HG02943 (cell line): ENCODE data around the gene APOM.

Experiments used
- ATAC-seq: cut with Tn5 transposase; IDR thresholded peaks from one replicate; pipeline ENCODE4 v1.9.1; 2021; ENCODE audit warnings: mild to moderate bottlenecking, low read depth, moderate library complexity; ENCODE audit not compliant: unreplicated experiment

Gene APOM

GRCh38 chr6:31654574-31655348, 933 bp upstream of the APOM start:
- no peak for ATAC-seq

DNA sequence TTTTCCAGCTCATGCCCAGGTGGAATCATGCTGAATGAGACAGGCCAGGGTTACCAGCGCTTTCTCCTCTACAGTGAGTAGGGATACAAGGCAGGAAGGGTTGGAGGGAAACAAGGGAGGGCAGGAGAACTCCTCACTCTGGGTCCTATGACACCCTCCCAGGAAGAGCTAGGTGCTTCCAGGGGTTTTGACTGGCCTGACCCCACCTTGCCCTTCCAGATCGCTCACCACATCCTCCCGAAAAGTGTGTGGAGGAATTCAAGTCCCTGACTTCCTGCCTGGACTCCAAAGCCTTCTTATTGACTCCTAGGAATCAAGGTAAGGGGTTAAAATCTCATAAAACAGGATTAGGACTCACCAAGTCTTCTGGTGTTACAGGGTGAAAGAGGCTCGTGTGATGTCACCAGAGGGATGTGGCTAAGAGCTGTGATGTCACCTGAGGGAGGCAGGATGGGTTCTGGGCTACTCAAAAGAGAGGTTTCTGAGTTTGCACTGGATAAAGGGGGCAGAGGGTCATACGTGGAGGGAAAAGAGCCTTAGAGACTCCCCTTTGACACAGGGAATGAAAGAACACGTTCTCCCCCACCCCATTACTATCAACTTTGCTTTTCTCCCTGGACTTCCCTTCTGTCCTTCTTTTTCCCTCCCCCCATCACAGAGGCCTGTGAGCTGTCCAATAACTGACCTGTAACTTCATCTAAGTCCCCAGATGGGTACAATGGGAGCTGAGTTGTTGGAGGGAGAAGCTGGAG, 1.9 kb downstream of the APOM start:
- no peak for ATAC-seq

DNA sequence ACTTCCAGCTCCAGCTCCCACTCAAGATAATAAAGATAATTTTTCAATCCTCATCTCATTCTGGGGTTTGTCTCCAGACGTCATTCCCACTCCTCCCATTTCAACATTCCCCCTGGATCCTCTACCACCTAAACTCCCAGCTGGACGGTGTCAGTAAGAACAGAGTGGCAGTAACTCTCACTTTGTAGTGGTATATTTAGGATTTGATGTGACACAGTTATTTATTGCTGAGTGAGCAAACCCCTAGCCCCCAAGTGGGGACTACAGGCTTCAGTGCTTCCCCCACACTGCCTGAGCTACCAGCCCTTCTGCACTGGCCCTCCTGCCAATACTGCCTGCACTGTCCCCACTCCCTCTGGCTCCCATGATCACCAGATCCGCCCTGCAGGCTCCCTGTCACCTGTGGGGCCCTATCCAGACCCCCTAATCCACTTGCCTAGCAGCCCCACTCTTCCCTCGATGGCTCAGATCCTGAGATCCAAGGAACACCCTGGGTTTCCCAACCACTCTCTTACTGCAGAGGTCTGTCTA, 2.5 kb downstream of the APOM start:
- no peak for ATAC-seq

DNA sequence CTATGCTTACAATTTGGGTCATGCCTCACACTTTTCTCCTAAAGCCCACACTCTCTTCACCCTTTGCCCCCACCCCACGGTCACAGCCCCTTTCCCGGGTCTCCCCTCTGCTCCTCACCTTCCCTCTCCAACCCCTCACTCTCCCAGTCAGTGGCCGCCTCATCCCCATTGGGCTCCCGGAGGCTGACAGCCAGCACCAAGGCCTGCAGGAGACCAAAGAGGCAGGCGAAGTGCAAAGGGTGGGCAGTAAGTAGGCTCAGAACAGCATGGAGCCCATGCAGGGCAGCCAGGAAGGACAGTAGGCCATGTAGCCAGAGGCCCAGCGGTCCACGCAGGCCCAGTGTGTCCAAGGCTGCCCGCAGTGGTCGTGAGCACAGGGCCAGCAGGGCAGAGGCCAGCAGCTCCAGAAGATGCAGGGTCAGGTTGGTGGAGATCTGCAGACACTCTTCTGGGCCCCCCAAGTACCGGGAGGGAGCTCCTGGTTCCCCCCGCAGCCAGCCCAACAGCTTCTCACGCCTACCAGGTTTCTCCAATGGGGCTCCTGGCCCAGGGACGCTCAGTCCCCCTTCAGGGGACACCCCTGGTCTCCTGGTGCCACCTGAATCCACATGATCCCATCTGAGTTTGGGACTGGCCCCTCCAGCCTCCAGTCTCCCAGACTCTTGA, 3.4 kb downstream of the APOM start:
- ATAC-seq: no peak

GRCh38 chr6:31659649-31660380, 4.1 kb downstream of the APOM start:
- no peak for ATAC-seq

DNA sequence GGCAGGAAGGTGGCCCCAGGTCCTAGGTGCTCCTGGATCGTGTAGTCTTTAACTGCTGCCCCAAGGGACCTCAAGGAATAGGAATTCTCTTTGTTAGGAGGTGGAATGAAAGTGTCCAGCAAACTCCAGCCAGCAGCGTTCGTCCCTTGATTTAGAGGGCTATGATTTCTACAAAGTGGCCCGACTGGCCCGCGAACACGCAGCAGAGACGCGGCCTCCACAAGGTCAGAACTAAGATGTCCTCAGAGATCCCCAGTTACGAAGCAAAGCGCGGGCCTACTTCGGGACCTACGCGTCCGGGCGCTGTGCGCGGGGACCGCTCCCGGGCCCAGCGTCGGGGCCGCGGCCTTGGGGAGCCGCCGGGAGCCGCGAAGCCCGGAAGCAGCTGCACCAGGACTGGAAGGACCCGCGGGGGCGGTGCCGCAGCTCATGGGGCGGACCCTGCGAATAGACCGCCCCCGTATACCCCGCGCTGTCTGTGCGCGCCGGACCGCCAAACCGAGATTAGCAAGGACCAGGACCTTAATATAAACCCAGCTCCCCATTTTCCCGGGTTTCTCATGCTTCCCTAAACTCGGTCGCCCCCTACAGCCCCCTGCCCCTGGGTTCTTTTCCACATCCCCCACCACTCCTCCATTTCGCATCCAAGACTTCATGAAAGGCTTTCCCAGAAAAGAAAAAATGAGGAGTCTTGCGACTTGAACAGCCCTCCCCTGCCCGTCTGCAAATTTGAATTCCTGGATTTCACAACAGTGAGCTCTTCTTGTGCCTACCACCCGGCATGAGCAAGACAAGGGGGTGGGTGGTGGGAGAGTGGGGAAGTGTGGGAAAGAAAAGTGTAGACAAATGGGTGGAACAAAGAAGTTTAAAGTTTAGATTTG, 4.9 kb downstream of the APOM start, which contains the start of gene C6orf47:
C6orf47 (minus strand) TSS at position 398 of the 881 bp plus-strand sequence. CDS start 831 bp downstream, outside the sequence.
- ATAC-seq: no peak

DNA sequence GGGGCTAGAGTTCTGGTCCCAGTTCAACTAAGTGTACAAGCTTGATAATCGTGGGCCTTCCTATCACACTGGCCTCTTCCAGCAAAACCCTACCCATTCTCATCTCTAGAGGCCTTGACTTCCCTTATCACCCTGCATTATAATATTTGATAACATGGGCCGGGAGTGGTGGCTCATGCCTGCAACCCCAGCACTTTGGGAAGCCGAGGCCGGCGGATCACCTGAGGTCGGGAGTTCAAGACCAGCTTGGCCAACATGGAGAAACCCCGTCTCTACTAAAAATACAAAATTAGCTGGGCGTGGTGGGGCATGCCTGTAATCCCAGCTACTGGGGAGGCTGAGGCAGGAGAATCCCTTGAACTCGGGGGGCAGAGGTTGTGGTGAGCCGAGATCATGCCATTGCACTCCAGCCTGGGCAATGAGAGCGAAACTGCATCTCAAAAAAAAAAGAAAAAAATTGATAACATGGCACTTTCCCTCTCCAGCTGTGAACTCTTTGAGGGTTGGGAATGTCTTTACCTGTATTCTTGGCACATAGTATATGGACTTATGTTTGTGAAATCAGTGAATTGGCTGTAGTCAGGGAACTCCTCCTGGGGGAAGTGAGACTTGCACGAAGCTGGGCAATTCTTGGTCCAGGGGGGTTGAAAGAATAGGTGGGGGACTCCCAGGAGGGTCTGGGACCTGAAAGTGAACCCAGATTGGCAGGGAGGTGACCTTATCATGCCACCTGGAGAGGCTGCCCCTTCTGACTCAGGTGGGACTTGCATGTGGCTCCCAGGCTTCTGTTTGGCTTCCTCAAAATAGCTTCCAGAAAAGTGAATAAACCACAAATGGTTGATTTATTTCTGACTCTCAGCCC, 5.8 kb downstream of the APOM start:
- no peak for ATAC-seq

DNA sequence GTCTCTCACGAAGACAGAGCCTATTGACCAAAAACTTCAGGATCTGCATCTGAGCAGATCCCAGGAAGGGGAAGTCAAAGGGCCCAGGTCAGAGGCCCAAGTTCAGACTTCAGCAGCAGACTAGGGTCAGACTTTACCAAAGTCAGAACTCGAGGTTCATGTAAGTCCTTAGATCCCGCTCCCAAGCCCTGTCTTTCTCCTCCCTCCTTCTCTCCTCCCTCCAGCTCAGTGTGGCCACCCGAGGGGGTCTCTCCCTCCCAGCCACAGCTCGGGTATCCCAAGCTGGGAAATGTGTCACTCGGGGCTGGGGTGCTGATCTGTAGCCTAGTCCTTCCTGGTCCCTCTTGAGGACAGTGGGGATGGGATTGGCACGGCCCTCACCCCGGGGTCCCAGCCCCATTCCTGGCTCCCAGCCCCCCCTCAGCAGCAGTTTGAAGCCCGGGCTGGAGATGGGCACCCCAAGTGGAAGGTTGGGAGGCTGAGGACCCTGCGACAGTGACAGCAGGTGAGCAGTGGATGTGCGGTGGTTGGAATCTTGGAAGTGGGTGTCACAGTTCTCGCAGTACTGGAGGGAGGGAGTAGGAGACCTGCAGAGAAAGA, 6.5 kb downstream of the APOM start:
- ATAC-seq: no peak

DNA sequence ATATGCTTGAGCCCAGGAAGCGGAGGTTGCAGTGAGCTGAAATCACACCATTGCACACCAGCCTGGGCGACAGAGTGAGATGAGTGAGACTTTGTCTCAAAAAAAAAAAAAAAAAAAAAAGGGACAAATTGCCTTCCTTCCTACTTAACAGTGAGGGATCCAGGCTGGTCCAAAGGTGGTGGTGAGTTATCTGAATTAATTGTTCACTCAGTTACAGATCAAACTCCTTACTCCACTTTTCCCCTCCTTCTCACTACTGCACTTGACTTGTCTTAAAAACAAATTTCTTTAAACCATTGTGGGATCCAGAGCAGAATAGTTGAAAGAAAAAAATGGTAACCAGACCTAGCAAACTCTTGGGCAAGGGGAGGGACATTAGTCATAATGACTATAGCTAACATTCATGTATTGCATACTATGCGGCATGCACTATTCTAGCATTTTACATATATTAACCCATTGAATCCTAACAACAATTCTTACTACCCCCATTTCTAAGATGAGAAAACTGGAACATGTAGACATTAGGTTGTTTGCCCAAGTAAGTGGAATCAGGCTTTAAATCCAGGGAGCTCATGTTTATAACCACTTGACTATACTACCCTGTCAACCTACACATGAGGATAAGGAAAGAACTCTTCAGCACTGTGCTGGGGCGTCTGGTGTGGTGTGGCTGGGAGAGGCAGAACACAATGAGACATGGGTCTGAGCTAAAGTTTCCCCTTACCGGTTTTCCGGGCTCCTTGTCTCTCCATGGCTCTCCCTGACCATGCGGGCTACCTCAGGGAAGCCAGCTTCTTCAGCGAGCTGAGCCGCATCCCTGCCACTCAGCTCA, 7.6 kb downstream of the APOM start:
- ATAC-seq: no peak

DNA sequence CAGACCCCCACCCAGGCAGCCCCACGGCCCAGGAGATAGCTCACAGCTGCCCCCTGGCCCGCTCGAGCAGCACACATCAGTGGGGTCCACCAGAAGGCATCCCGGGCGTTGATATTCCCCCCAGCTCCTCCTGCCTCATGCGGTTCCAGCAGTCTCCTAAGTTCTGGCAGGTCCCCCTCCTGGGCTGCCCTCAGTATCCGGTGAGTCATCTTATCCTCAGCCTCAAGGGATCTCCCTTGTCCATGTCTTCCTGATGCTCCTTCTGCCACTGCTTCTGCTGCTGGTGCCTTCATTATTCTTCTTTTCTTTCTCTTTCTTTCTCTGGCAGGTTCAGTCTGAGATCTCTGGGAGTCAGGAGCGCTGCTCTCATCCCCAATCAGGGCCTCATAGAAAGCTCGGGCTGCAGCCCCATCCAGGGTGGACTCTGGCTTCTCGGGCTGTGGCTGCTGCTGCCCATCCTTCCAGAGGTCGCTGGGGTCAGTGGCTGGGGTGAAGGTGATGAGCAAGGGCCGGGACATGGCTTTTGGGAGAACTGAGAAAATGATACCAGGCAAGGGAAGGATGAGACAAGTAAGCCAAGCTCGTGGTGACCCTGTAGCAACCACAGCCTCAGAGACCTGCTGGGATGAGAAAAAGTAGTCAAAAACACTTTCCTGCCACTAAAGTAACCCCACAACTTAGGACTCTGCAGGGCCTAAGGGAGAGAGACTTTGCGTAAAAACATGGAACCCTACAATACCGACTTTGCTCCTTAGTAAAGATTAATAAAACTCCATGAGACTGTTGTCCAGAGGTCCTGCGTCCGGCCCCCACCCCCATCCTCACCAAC, 8.5 kb downstream of the APOM start:
- ATAC-seq: no peak

GRCh38 chr6:31664790-31665500, 9.3 kb downstream of the APOM start, which contains the start of gene GPANK1:
Gene GPANK1, minus strand, starts transcription at chr6:31664997. Its CDS starts 519 bp downstream, at chr6:31664478.
- no peak for ATAC-seq

DNA sequence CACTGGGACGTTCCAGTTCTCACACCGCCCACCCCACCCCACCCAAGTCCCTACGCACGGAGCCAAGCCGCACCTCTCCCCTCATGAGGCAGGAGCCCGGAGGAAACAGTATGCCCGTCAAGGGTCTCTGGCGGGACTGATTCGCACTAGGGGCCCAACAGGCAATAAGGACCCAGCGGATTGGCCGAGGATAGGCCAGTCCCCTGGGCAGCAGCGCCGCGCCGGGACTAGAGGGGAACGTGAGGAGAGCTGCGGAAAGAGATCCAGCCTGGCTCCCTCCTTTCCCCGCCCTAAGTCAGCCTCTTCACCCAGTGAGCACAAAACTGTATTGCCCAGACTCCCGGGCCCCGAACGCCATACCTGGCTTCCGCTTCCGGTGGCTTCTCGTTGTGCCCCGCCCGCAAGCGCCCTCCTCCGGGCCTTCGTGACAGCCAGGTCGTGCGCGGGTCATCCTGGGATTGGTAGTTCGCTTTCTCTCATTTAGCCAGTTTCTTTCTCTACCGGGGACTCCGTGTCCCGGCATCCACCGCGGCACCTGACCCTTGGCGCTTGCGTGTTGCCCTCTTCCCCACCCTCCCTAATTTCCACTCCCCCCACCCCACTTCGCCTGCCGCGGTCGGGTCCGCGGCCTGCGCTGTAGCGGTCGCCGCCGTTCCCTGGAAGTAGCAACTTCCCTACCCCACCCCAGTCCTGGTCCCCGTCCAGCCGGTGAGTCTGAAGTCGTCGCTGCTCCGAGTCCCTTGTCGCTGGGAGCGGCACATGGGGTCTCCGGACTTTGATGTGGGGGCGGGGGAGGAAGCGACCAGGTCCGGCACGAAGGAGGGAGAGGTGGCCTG, 10.0 kb downstream of the APOM start, which contains the start of gene CSNK2B:
CSNK2B (plus strand) TSS at position 580 of the 836 bp plus-strand sequence. CDS start 752 bp downstream, outside the sequence.
- ATAC-seq: peak; percentile 70

GRCh38 chr6:31666337-31666965, 10.8 kb downstream of the APOM start:
- ATAC-seq: no peak

- ATAC-seq: no peak
Observed at GRCh38 chr6:31669676-31670075, 14.0 kb downstream of the APOM start, which contains the start of gene LY6G5B. Gene LY6G5B, plus strand, starts transcription at chr6:31669976. Its CDS starts 975 bp downstream, at chr6:31670951.
